ENCODE data around the gene BHMT2. TPM values are rescaled to one million over a fixed set of nuclear protein-coding genes. Genes with fewer than 3 reads are reported as not detected.

BHMT2 gene
- total and polyA plus RNA-seq, 10 of the 15 experiments (the other 5 are each of a cell fraction or from before 2014, with no cell fraction given) = not detected

DNA sequence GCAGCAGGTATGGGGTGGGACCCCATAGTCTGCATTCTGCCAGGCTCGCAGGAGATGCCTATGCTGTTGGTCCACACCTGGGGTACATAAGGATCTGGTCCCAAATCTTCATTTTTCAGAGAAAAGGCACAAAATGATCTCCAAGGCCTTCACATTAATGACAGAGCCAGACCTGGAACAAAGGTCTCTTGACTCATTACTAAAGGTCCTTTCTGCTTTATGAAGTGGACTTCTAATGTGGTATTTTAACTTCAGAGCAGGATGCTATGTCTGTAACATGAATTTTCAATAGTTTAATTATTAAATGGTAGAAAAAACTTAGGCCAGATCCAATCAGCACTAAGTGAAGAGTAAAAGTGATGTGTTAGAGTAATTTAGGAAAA is 38.1 kb upstream of the BHMT2 start:
- no peak overlapping the region for H3K4me2 ChIP-seq (ENCODE audit: control insufficient read depth, insufficient read depth)
- no peaks in the 10 kb centered on the region for H3K9me3 ChIP-seq (replicated peaks; ENCODE audit: control insufficient read depth, insufficient read depth, low read length)
- RAD21 ChIA-PET (ENCODE audit: unreplicated experiment) = no interaction called here
- H4K20me1 ChIP-seq (ENCODE audit: control insufficient read depth, insufficient read depth) = no peaks in the 10 kb centered on the region
- intact Hi-C loops (cut with micrococcal nuclease; ENCODE audit: unreplicated experiment) = no loop called here
- TF ChIP-seq SIN3A (IDR thresholded peaks at IDR 0.05; ENCODE audit: low read depth, low read length) = no peak
- TF ChIP-seq, protein P1, sequence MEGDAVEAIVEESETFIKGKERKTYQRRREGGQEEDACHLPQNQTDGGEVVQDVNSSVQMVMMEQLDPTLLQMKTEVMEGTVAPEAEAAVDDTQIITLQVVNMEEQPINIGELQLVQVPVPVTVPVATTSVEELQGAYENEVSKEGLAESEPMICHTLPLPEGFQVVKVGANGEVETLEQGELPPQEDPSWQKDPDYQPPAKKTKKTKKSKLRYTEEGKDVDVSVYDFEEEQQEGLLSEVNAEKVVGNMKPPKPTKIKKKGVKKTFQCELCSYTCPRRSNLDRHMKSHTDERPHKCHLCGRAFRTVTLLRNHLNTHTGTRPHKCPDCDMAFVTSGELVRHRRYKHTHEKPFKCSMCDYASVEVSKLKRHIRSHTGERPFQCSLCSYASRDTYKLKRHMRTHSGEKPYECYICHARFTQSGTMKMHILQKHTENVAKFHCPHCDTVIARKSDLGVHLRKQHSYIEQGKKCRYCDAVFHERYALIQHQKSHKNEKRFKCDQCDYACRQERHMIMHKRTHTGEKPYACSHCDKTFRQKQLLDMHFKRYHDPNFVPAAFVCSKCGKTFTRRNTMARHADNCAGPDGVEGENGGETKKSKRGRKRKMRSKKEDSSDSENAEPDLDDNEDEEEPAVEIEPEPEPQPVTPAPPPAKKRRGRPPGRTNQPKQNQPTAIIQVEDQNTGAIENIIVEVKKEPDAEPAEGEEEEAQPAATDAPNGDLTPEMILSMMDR (IDR thresholded peaks at IDR 0.05 in 2 of 3, conservative IDR thresholded peaks at IDR 0.05 in 1 of 3; ENCODE audit: control insufficient read depth in 2 of 3, extremely low read depth in 1 of 3, insufficient read depth in 1 of 3, low read depth in 3 of 3, low read length in 3 of 3) = no peak
- TF ChIP-seq, protein P2, sequence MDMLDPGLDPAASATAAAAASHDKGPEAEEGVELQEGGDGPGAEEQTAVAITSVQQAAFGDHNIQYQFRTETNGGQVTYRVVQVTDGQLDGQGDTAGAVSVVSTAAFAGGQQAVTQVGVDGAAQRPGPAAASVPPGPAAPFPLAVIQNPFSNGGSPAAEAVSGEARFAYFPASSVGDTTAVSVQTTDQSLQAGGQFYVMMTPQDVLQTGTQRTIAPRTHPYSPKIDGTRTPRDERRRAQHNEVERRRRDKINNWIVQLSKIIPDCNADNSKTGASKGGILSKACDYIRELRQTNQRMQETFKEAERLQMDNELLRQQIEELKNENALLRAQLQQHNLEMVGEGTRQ (IDR thresholded peaks at IDR 0.05; ENCODE audit: borderline replicate concordance, low read depth, low read length) = no peak
- no peak for TF ChIP-seq KAT2A (conservative IDR thresholded peaks at IDR 0.05; ENCODE audit: control insufficient read depth, low read depth, low read length)
- no peak for TF ChIP-seq ESRRA (IDR thresholded peaks at IDR 0.05; ENCODE audit: low read length)
- TF ChIP-seq SRF (IDR thresholded peaks at IDR 0.05; ENCODE audit: low read depth in 2 of 2, low read length in 2 of 2) = no peak
- TF ChIP-seq CHD4 (IDR thresholded peaks at IDR 0.05) = no peak
- no peak for TF ChIP-seq SMAD5 (IDR thresholded peaks at IDR 0.05; ENCODE audit: low read depth)
- no peak for TF ChIP-seq ZNF217 (IDR thresholded peaks at IDR 0.05)
- no peak for TF ChIP-seq NFYB (IDR thresholded peaks at IDR 0.05; ENCODE audit: insufficient read depth, low read depth, low read length)
- no peak for TF ChIP-seq RFX5 (IDR thresholded peaks at IDR 0.05; ENCODE audit: low read depth, low read length)
- TF ChIP-seq ZNF24 (IDR thresholded peaks at IDR 0.05) = no peak
- no peak for TF ChIP-seq JUND (IDR thresholded peaks at IDR 0.05; ENCODE audit: low read depth, low read length)
- TF ChIP-seq FOXM1 (IDR thresholded peaks at IDR 0.05; ENCODE audit: low read depth, low read length) = no peak
- TF ChIP-seq, protein P3, sequence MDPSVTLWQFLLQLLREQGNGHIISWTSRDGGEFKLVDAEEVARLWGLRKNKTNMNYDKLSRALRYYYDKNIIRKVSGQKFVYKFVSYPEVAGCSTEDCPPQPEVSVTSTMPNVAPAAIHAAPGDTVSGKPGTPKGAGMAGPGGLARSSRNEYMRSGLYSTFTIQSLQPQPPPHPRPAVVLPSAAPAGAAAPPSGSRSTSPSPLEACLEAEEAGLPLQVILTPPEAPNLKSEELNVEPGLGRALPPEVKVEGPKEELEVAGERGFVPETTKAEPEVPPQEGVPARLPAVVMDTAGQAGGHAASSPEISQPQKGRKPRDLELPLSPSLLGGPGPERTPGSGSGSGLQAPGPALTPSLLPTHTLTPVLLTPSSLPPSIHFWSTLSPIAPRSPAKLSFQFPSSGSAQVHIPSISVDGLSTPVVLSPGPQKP (IDR thresholded peaks at IDR 0.05; ENCODE audit: low read depth, low read length) = no peak
- TF ChIP-seq CBFB (IDR thresholded peaks at IDR 0.05; ENCODE audit: low read depth) = no peak
- TF ChIP-seq NFXL1 (IDR thresholded peaks at IDR 0.05; ENCODE audit: borderline replicate concordance) = no peak
- TF ChIP-seq FOS (IDR thresholded peaks at IDR 0.05; ENCODE audit: borderline replicate concordance, extremely low read depth, insufficient read length) = no peak
- TF ChIP-seq SMC3 (IDR thresholded peaks at IDR 0.05; ENCODE audit: borderline replicate concordance, low read length) = no peak
- no peak for TF ChIP-seq HDGF (IDR thresholded peaks at IDR 0.05)
- ATAC-seq (no peak), DNase-seq (ENCODE audit: low read depth, low spot score) (no peak), FAIRE-seq (no peak)
- H3K27ac ChIP-seq (ENCODE audit: control insufficient read depth, insufficient read depth) = no peak overlapping the region
- POLR2A ChIA-PET = no interaction called here
- SMC1A ChIA-PET (ENCODE audit: uncharacterized antibody, unreplicated experiment) = no interaction called here
- no peaks in the 10 kb centered on the region for H3K4me1 ChIP-seq (ENCODE audit: control insufficient read depth, insufficient read depth, low read length)
- no peaks in the 10 kb centered on the region for H3K79me2 ChIP-seq (ENCODE audit: control insufficient read depth, insufficient read depth, low read length)
- no peaks in the 10 kb centered on the region; a peak in 1 of 4 replicates for H3K27me3 ChIP-seq (replicated peaks in 1 of 2; ENCODE audit: control insufficient read depth in 2 of 2, insufficient read depth in 2 of 2, low read length in 1 of 2)
- in situ Hi-C loops (cut with MboI) = no loop called here
- H3K9ac ChIP-seq (ENCODE audit: control insufficient read depth, insufficient read depth, low read length) = no peak overlapping the region
- WGBS (ENCODE audit: insufficient coverage, insufficient replicate concordance, low lambda C conversion rate, missing lambda C conversion rate) = 43% methylated on average over 1 of the region's 1 CpG
- no peak overlapping the region for H2AFZ ChIP-seq (ENCODE audit: control insufficient read depth, low read depth, low read length)
- BruUV-seq (replicated peaks) = no TSS peak
- no peak overlapping the region for H3K4me3 ChIP-seq
- H3K36me3 ChIP-seq (ENCODE audit: control insufficient read depth in 2 of 2, insufficient read depth in 2 of 2, low read length in 1 of 2) = no peaks in the 10 kb centered on the region
- CTCF ChIA-PET = no interaction called here

Measured in GM12878 (cell line).